ENCODE results near the gene SSBP4.

DNA sequence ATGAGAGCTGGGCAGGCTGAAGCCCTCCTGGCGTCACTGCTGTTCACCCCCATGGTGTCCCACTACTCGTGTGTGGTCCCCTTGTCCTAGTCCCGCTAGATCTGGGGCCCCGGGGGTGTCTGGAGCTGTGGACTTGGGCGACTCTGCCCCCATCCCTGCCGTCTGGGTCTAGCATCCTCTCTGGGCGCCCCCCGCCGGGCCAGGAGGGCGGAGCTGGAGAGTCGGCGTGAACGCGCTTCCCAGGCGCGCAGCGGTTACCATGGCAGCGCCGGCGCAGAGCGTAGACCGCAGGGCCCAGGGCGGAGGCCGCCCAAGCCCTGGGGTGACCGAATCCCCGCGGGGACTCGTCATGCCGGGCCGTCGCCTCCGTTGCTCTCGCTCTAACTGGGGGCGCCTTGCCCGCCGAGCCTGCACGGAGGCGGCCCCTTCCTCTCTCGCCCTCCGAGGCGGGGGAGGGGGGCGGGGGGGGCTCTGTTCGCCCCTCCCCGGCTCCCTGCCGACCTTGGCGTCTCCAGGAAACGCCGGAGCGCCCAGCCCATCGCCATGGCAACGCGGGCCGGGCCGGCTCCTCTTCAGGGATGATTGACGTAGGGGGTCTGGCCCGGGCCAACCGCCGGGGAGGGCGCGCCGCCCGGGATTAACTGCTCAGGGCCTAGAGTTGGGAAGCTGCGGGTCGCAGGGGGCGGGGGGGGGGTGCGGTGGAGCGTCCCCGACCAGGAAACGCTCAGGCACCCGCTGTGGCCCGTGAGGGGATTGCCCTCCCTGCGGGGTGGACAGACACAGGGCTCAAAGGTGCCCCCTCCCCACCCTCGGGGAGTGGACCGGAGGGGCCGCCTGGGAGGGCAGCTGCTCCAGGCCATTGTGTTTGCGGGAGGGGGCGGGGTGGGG, 9.8 kb downstream of the SSBP4 start:
- TF ChIP-seq, protein P1, sequence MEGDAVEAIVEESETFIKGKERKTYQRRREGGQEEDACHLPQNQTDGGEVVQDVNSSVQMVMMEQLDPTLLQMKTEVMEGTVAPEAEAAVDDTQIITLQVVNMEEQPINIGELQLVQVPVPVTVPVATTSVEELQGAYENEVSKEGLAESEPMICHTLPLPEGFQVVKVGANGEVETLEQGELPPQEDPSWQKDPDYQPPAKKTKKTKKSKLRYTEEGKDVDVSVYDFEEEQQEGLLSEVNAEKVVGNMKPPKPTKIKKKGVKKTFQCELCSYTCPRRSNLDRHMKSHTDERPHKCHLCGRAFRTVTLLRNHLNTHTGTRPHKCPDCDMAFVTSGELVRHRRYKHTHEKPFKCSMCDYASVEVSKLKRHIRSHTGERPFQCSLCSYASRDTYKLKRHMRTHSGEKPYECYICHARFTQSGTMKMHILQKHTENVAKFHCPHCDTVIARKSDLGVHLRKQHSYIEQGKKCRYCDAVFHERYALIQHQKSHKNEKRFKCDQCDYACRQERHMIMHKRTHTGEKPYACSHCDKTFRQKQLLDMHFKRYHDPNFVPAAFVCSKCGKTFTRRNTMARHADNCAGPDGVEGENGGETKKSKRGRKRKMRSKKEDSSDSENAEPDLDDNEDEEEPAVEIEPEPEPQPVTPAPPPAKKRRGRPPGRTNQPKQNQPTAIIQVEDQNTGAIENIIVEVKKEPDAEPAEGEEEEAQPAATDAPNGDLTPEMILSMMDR (IDR thresholded peaks at IDR 0.05): no peak
- no peak for TF ChIP-seq POLR2A (IDR thresholded peaks at IDR 0.05)

Measured in testis (tissue), 2 donors.